DOHH2 (cell line): ENCODE measurements around the gene ADAMTS2.

Source experiments
- H3F3A ChIP-seq: fragments of 200-600 bp; sonication (generic), shearing (Covaris generic); 2 replicates; pipeline ENCODE4 v1.6.0; 2016; ENCODE audit warnings: antibody characterized with exemption, mild to moderate bottlenecking; ENCODE audit not compliant: control insufficient read depth, insufficient read depth
- H3K27ac ChIP-seq: fragments of 200-600 bp; sonication (generic); 2 replicates; pipeline ENCODE4 v1.5.1; 2014; ENCODE audit warnings: low read depth, mild to moderate bottlenecking, low read length, moderate library complexity
- H3K27me3 ChIP-seq: fragments of 200-600 bp; sonication (generic); 2 replicates; pipeline ENCODE4 v1.6.1; 2014; ENCODE audit warnings: mild to moderate bottlenecking, low read length, mixed read lengths; ENCODE audit not compliant: control insufficient read depth
- H3K36me3 ChIP-seq: fragments of 200-600 bp; sonication (generic); 2 replicates; pipeline ENCODE4 v1.6.1; 2014; ENCODE audit warnings: mild to moderate bottlenecking, low read length, moderate library complexity, mixed read lengths; ENCODE audit not compliant: control insufficient read depth
- H3K4me1 ChIP-seq: fragments of 200-600 bp; sonication (generic); 2 replicates; pipeline ENCODE4 v1.6.1; 2014; ENCODE audit warnings: mild to moderate bottlenecking, low read length, mixed read lengths; ENCODE audit not compliant: control insufficient read depth
- H3K4me2 ChIP-seq: fragments of 200-600 bp; sonication (generic); 2 replicates; pipeline ENCODE4 v1.6.0; 2014; ENCODE audit warnings: mild to moderate bottlenecking, low read length, moderate library complexity
- H3K4me3 ChIP-seq: fragments of 200-600 bp; sonication (generic); 2 replicates; pipeline ENCODE4 v1.5.1; 2014; ENCODE audit warnings: mild to moderate bottlenecking, low read length, mixed read lengths
- H3K79me2 ChIP-seq: fragments of 200-600 bp; sonication (generic); 2 replicates; pipeline ENCODE4 v1.6.1; 2014; ENCODE audit warnings: mild to moderate bottlenecking, low read length, mixed read lengths; ENCODE audit not compliant: control insufficient read depth
- H3K9me2 ChIP-seq: fragments of 200-600 bp; sonication (generic); replicated peaks from 2 replicates; pipeline ENCODE4 v1.6.1; 2014; ENCODE audit warnings: mild to moderate bottlenecking, low read length, mixed read lengths; ENCODE audit not compliant: control insufficient read depth
- H3K9me3 ChIP-seq: fragments of 200-600 bp; sonication (generic); 2 replicates; pipeline ENCODE4 v1.6.1; 2014; ENCODE audit warnings: antibody characterized with exemption, low read length, mixed read lengths; ENCODE audit not compliant: control insufficient read depth, insufficient read depth
- H4K20me1 ChIP-seq: fragments of 200-600 bp; sonication (generic); 2 replicates; pipeline ENCODE4 v1.6.0; 2014; ENCODE audit warnings: low read depth, mild to moderate bottlenecking, antibody characterized with exemption, low read length, moderate library complexity; ENCODE audit not compliant: control insufficient read depth, insufficient read depth
- CTCF ChIP-seq: fragments of 200-600 bp; sonication (generic); IDR thresholded peaks from one replicate; pipeline ENCODE4 v1.5.1; 2014; ENCODE audit warnings: antibody characterized with exemption, mild to moderate bottlenecking, low read depth, low read length; ENCODE audit not compliant: poor library complexity, severe bottlenecking
- EZH2phosphoT487 ChIP-seq: fragments of 200-600 bp; sonication (generic); IDR thresholded peaks from 2 replicates; pipeline ENCODE4 v1.6.1; 2017; ENCODE audit warnings: borderline replicate concordance, mild to moderate bottlenecking, antibody characterized with exemption, low read length, moderate library complexity, mixed read lengths

Gene ADAMTS2

GRCh38 chr5:179385914-179386313, 40.7 kb upstream of the ADAMTS2 start:
- H3K27me3 ChIP-seq = peaks cover 8% of the 10 kb centered on the region
- peaks cover 11% of the 10 kb centered on the region for H3K4me1 ChIP-seq
- H3F3A ChIP-seq = no peaks in the 10 kb centered on the region
- no peak overlapping the region for H3K4me2 ChIP-seq
- no peaks in the 10 kb centered on the region for H3K36me3 ChIP-seq
- H3K9me2 ChIP-seq = no peaks in the 10 kb centered on the region
- H3K27ac ChIP-seq = no peak overlapping the region
- no peak for TF ChIP-seq EZH2phosphoT487
- no peak for TF ChIP-seq CTCF
- peaks cover 9% of the 10 kb centered on the region; the same call in 1 of the 2 replicates for H3K9me3 ChIP-seq
- no peaks in the 10 kb centered on the region for H4K20me1 ChIP-seq
- H3K4me3 ChIP-seq = no peak overlapping the region
- H3K79me2 ChIP-seq = no peaks in the 10 kb centered on the region

GRCh38 chr5:179382486-179382885, 37.2 kb upstream of the ADAMTS2 start:
- H3K27me3 ChIP-seq = peaks cover 8% of the 10 kb centered on the region
- TF ChIP-seq EZH2phosphoT487 = no peak
- TF ChIP-seq CTCF = no peak

GRCh38 chr5:179381691-179382090, 36.4 kb upstream of the ADAMTS2 start:
- TF ChIP-seq EZH2phosphoT487 (no peak), CTCF (no peak)
- H3K27ac ChIP-seq = no peak overlapping the region
- no peaks in the 10 kb centered on the region for H3K4me1 ChIP-seq
- no peaks in the 10 kb centered on the region for H3K9me3 ChIP-seq
- H4K20me1 ChIP-seq = no peaks in the 10 kb centered on the region
- H3F3A ChIP-seq = no peaks in the 10 kb centered on the region
- H3K27me3 ChIP-seq = no peaks in the 10 kb centered on the region; the same call in 1 of the 2 replicates
- no peaks in the 10 kb centered on the region for H3K36me3 ChIP-seq
- no peak overlapping the region for H3K4me2 ChIP-seq
- no peaks in the 10 kb centered on the region for H3K9me2 ChIP-seq
- no peak overlapping the region for H3K4me3 ChIP-seq
- H3K79me2 ChIP-seq = no peaks in the 10 kb centered on the region

More at GRCh38 chr5:179382486-179382885, 37.2 kb upstream of the ADAMTS2 start:
- H3K27ac ChIP-seq = no peak overlapping the region
- H3K36me3 ChIP-seq = no peaks in the 10 kb centered on the region
- H3K9me2 ChIP-seq = no peaks in the 10 kb centered on the region
- H4K20me1 ChIP-seq = no peaks in the 10 kb centered on the region
- no peaks in the 10 kb centered on the region for H3K79me2 ChIP-seq
- no peak overlapping the region for H3K4me2 ChIP-seq
- H3K9me3 ChIP-seq = no peaks in the 10 kb centered on the region
- peaks cover 3% of the 10 kb centered on the region for H3K4me1 ChIP-seq
- H3F3A ChIP-seq = no peaks in the 10 kb centered on the region
- no peak overlapping the region for H3K4me3 ChIP-seq
